ENCODE measurements around the gene HSPA2. TPM values are rescaled to one million over a fixed set of nuclear protein-coding genes. Genes with fewer than 3 reads are reported as not detected.
A peak's percentile ranks its signal among the peaks of the same experiment; 100 is the strongest.

Gene HSPA2
- total RNA-seq, 1 experiment from 2014 or later = 30.2 TPM

- peak overlapping the region; percentile 81 for H3K4me3 Mint-ChIP-seq
- POLR2A ChIA-PET = interaction anchor here (0.6 kb wide), 1 partner anchor 8 kb away, joined by 4 read pairs; no protein-coding TSS in a partner anchor
- no peak for DNase-seq (ENCODE audit: low spot score)
- peaks cover 9% of the 10 kb centered on the region for H3K36me3 Mint-ChIP-seq
- CTCF ChIA-PET = interaction anchor here (1.3 to 3.3 kb wide), 2 partner anchors 9 to 136 kb away, joined by 3 to 10 read pairs; no protein-coding TSS in a partner anchor
- H3K27ac Mint-ChIP-seq = peak overlapping the region; percentile 47
- H3K4me1 Mint-ChIP-seq = peaks cover 30% of the 10 kb centered on the region
- ATAC-seq = no peak
- no peaks in the 10 kb centered on the region for H3K9me3 Mint-ChIP-seq
- H3K27me3 Mint-ChIP-seq (ENCODE audit: low read depth) = no peaks in the 10 kb centered on the region
- TF ChIP-seq, protein P1, sequence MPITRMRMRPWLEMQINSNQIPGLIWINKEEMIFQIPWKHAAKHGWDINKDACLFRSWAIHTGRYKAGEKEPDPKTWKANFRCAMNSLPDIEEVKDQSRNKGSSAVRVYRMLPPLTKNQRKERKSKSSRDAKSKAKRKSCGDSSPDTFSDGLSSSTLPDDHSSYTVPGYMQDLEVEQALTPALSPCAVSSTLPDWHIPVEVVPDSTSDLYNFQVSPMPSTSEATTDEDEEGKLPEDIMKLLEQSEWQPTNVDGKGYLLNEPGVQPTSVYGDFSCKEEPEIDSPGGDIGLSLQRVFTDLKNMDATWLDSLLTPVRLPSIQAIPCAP (CRISPR knock-in tag; IDR thresholded peaks at IDR 0.05) = no peak
- TF ChIP-seq NR2C2 (CRISPR knock-in tag; IDR thresholded peaks at IDR 0.05) (no peak), NR3C1 (CRISPR knock-in tag; conservative IDR thresholded peaks at IDR 0.05; ENCODE audit: low read depth) (no peak), SOX15 (CRISPR knock-in tag; IDR thresholded peaks at IDR 0.05) (no peak), ZNF671 (CRISPR knock-in tag; IDR thresholded peaks at IDR 0.05) (no peak), MLX (CRISPR knock-in tag; IDR thresholded peaks at IDR 0.05) (no peak), SMAD3 (CRISPR knock-in tag; IDR thresholded peaks at IDR 0.05; ENCODE audit: borderline replicate concordance) (no peak), ZBTB43 (CRISPR knock-in tag; IDR thresholded peaks at IDR 0.05) (no peak), OVOL2 (CRISPR knock-in tag; IDR thresholded peaks at IDR 0.05; ENCODE audit: borderline replicate concordance) (no peak), IRF2 (CRISPR knock-in tag; IDR thresholded peaks at IDR 0.05; ENCODE audit: borderline replicate concordance, low read depth) (no peak), CREB1 (CRISPR knock-in tag; IDR thresholded peaks at IDR 0.05) (no peak)
- TF ChIP-seq, protein P2, sequence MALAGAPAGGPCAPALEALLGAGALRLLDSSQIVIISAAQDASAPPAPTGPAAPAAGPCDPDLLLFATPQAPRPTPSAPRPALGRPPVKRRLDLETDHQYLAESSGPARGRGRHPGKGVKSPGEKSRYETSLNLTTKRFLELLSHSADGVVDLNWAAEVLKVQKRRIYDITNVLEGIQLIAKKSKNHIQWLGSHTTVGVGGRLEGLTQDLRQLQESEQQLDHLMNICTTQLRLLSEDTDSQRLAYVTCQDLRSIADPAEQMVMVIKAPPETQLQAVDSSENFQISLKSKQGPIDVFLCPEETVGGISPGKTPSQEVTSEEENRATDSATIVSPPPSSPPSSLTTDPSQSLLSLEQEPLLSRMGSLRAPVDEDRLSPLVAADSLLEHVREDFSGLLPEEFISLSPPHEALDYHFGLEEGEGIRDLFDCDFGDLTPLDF (CRISPR knock-in tag; IDR thresholded peaks at IDR 0.05) = no peak
Measured at GRCh38 chr14:64501411-64502171, 39.0 kb upstream of the HSPA2 start.

GRCh38 chr14:64502456-64502855 is 38.1 kb upstream of the HSPA2 start:
- CTCF ChIA-PET = interaction anchor here (3.3 kb wide), 1 partner anchor 8 kb away, joined by 10 read pairs; no protein-coding TSS in a partner anchor
- Mint-ChIP-seq H3K27me3 (ENCODE audit: low read depth) (no peaks in the 10 kb centered on the region), H3K36me3 (peaks cover 9% of the 10 kb centered on the region), H3K9me3 (no peaks in the 10 kb centered on the region), H3K4me1 (peaks cover 39% of the 10 kb centered on the region), H3K4me3 (peak overlapping the region; percentile 81), H3K27ac (peak overlapping the region; percentile 96)
- ATAC-seq = no peak
- POLR2A ChIA-PET = no interaction called here
- DNase-seq (ENCODE audit: low spot score) = no peak
- no peak for TF ChIP-seq MXD4 (CRISPR knock-in tag; IDR thresholded peaks at IDR 0.05; ENCODE audit: borderline replicate concordance)
- TF ChIP-seq ELF4 (CRISPR knock-in tag; IDR thresholded peaks at IDR 0.05; ENCODE audit: low read depth) = no peak
- TF ChIP-seq, protein P3, sequence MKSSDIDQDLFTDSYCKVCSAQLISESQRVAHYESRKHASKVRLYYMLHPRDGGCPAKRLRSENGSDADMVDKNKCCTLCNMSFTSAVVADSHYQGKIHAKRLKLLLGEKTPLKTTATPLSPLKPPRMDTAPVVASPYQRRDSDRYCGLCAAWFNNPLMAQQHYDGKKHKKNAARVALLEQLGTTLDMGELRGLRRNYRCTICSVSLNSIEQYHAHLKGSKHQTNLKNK (CRISPR knock-in tag; IDR thresholded peaks at IDR 0.05) = no peak
- TF ChIP-seq ZNF512 (CRISPR knock-in tag; IDR thresholded peaks at IDR 0.05; ENCODE audit: borderline replicate concordance) = no peak
- TF ChIP-seq CTCF (IDR thresholded peaks at IDR 0.05) = no peak
- no peak for TF ChIP-seq ERG (CRISPR knock-in tag; IDR thresholded peaks at IDR 0.05)
- TF ChIP-seq OVOL2 (CRISPR knock-in tag; IDR thresholded peaks at IDR 0.05; ENCODE audit: borderline replicate concordance) = no peak
- TF ChIP-seq, protein P4, sequence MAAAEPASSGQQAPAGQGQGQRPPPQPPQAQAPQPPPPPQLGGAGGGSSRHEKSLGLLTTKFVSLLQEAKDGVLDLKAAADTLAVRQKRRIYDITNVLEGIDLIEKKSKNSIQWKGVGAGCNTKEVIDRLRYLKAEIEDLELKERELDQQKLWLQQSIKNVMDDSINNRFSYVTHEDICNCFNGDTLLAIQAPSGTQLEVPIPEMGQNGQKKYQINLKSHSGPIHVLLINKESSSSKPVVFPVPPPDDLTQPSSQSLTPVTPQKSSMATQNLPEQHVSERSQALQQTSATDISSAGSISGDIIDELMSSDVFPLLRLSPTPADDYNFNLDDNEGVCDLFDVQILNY (CRISPR knock-in tag; IDR thresholded peaks at IDR 0.05) = no peak
- TF ChIP-seq CBFB (CRISPR knock-in tag; IDR thresholded peaks at IDR 0.05; ENCODE audit: low read depth) = no peak
- no peak for TF ChIP-seq GRHL2 (CRISPR knock-in tag; IDR thresholded peaks at IDR 0.05; ENCODE audit: insufficient replicate concordance, severe bottlenecking)
- no peak for TF ChIP-seq ZNF317 (CRISPR knock-in tag; IDR thresholded peaks at IDR 0.05; ENCODE audit: borderline replicate concordance, low read depth)
- TF ChIP-seq SMAD4 (CRISPR knock-in tag; IDR thresholded peaks at IDR 0.05) = no peak
